Astrocyte (in vitro differentiated cells and primary cell): ENCODE data around the gene TPD52L2. TPM values are rescaled to one million over a fixed set of nuclear protein-coding genes. Genes with fewer than 3 reads are reported as not detected.

Experiments used
- DNase-seq: peaks from one replicate; pipeline ENCODE4 v3.0.0-alpha.2; 2010; ENCODE audit warnings: low read depth
- FAIRE-seq: peaks from 2 replicates; lab custom pipeline; 2011; peaks lifted over from hg19 to GRCh38; lab: Jason Lieb, UNC
- H2AFZ ChIP-seq: 2 replicates; pipeline ENCODE4 v1.6.0; 2012; ENCODE audit warnings: low read depth, low read length, inconsistent platforms
- H3K27ac ChIP-seq: 2 replicates; pipeline ENCODE4 v1.5.1; 2011; ENCODE audit warnings: low read depth, low read length, inconsistent platforms
- H3K27me3 ChIP-seq: 2 replicates; pipeline ENCODE4 v1.6.0; 2011; ENCODE audit warnings: low read length, inconsistent platforms; ENCODE audit not compliant: insufficient read depth
- H3K36me3 ChIP-seq: 2 replicates; pipeline ENCODE4 v1.5.1; 2011; ENCODE audit warnings: low read length, inconsistent platforms; ENCODE audit not compliant: insufficient read depth
- H3K4me1 ChIP-seq: 2 replicates; pipeline ENCODE4 v1.5.1; 2011; ENCODE audit warnings: low read length, inconsistent platforms; ENCODE audit not compliant: insufficient read depth
- H3K4me2 ChIP-seq: 2 replicates; pipeline ENCODE4 v1.6.0; 2012; ENCODE audit warnings: low read length, inconsistent platforms
- H3K4me3 ChIP-seq: 2 replicates; pipeline ENCODE4 v1.5.1; 2011; ENCODE audit warnings: low read depth, mild to moderate bottlenecking, low read length, inconsistent platforms; ENCODE audit not compliant: insufficient read depth
- H3K79me2 ChIP-seq: 2 replicates; pipeline ENCODE4 v1.6.0; 2012; ENCODE audit warnings: mild to moderate bottlenecking, low read length, inconsistent platforms; ENCODE audit not compliant: insufficient read depth
- H3K9ac ChIP-seq: 2 replicates; pipeline ENCODE4 v1.6.0; 2012; ENCODE audit warnings: mild to moderate bottlenecking, low read length, inconsistent platforms
- H3K9me3 ChIP-seq: 2 replicates; pipeline ENCODE4 v1.5.1; 2012; ENCODE audit warnings: low read depth, mild to moderate bottlenecking, low read length, inconsistent platforms; ENCODE audit not compliant: insufficient read depth
- H4K20me1 ChIP-seq: 2 replicates; pipeline ENCODE4 v1.6.0; 2012; ENCODE audit warnings: low read length, inconsistent platforms; ENCODE audit not compliant: insufficient read depth
- H3K27ac Mint-ChIP-seq: one replicate; pipeline ENCODE4 v1.8.0; 2021; ENCODE audit warnings: mild to moderate bottlenecking, mixed read lengths; ENCODE audit not compliant: unreplicated experiment
- H3K27me3 Mint-ChIP-seq: one replicate; pipeline ENCODE4 v1.8.0; 2021; ENCODE audit warnings: low read depth, mixed read lengths; ENCODE audit not compliant: unreplicated experiment
- H3K36me3 Mint-ChIP-seq: one replicate; pipeline ENCODE4 v1.8.0; 2021; ENCODE audit warnings: low read depth, mixed read lengths; ENCODE audit not compliant: unreplicated experiment
- H3K4me1 Mint-ChIP-seq: one replicate; pipeline ENCODE4 v1.8.0; 2021; ENCODE audit warnings: low read depth, mixed read lengths; ENCODE audit not compliant: unreplicated experiment
- H3K4me3 Mint-ChIP-seq: one replicate; pipeline ENCODE4 v1.8.0; 2021; ENCODE audit warnings: mild to moderate bottlenecking, moderate library complexity, mixed read lengths; ENCODE audit not compliant: unreplicated experiment
- H3K9me3 Mint-ChIP-seq: one replicate; pipeline ENCODE4 v1.8.0; 2021; ENCODE audit warnings: mild to moderate bottlenecking, mixed read lengths; ENCODE audit not compliant: unreplicated experiment
- CTCF ChIP-seq: IDR thresholded peaks from 2 replicates; pipeline ENCODE4 v1.5.1; 2011; ENCODE audit warnings: low read depth, mild to moderate bottlenecking, inconsistent platforms, low read length, moderate library complexity; ENCODE audit not compliant: insufficient read depth
- EZH2 ChIP-seq: IDR thresholded peaks from 2 replicates; pipeline ENCODE4 v1.6.1; 2012; ENCODE audit warnings: mild to moderate bottlenecking, low read length, inconsistent platforms; ENCODE audit not compliant: insufficient read depth
- total RNA-seq: library from RNA; stranded (reverse); gene quantifications from 2 replicates; pipeline ENCODE4 v1.2.1, GENCODE V29; 2021

Gene TPD52L2
- total RNA-seq, 1 donor from 2014 or later = 145 TPM

- H3K27me3 Mint-ChIP-seq = no peaks in the 10 kb centered on the region
- H3K36me3 ChIP-seq = no peaks in the 10 kb centered on the region
- H3K79me2 ChIP-seq = peaks cover 25% of the 10 kb centered on the region
- no peak overlapping the region for H3K9ac ChIP-seq
- no peak overlapping the region for H3K4me3 Mint-ChIP-seq
- H3K4me2 ChIP-seq = no peak overlapping the region
- H3K9me3 Mint-ChIP-seq = no peaks in the 10 kb centered on the region
- H3K4me3 ChIP-seq = no peak overlapping the region
- H3K9me3 ChIP-seq = no peaks in the 10 kb centered on the region
- peaks cover 19% of the 10 kb centered on the region for H3K27me3 ChIP-seq
- no peak overlapping the region for H2AFZ ChIP-seq
- peaks cover 42% of the 10 kb centered on the region for H4K20me1 ChIP-seq
- H3K27ac ChIP-seq = no peak overlapping the region
- no peak overlapping the region for H3K27ac Mint-ChIP-seq
- FAIRE-seq (no peak), DNase-seq (no peak)
- H3K36me3 Mint-ChIP-seq = no peaks in the 10 kb centered on the region
- no peak for TF ChIP-seq EZH2
- TF ChIP-seq CTCF = no peak
- peaks cover 9% of the 10 kb centered on the region for H3K4me1 ChIP-seq
- peaks cover 30% of the 10 kb centered on the region for H3K4me1 Mint-ChIP-seq
Observed at GRCh38 chr20:63825331-63826118, 39.5 kb upstream of the TPD52L2 start.

GRCh38 chr20:63826753-63827152 lies 38.3 kb upstream of the TPD52L2 start:
- DNase-seq (no peak), FAIRE-seq (no peak)
- H4K20me1 ChIP-seq = peaks cover 42% of the 10 kb centered on the region
- TF ChIP-seq CTCF (no peak), EZH2 (no peak)
- no peak overlapping the region for H3K27ac ChIP-seq
- H3K4me3 ChIP-seq = no peak overlapping the region
- Mint-ChIP-seq H3K27ac (peak overlapping the region; percentile 55), H3K27me3 (no peaks in the 10 kb centered on the region), H3K4me3 (no peak overlapping the region), H3K9me3 (no peaks in the 10 kb centered on the region), H3K4me1 (peaks cover 29% of the 10 kb centered on the region), H3K36me3 (no peaks in the 10 kb centered on the region)
- H2AFZ ChIP-seq = no peak overlapping the region
- H3K9ac ChIP-seq = no peak overlapping the region
- peaks cover 19% of the 10 kb centered on the region for H3K27me3 ChIP-seq
- H3K4me2 ChIP-seq = peak overlapping the region; percentile 52
- peaks cover 25% of the 10 kb centered on the region for H3K79me2 ChIP-seq
- peaks cover 9% of the 10 kb centered on the region for H3K4me1 ChIP-seq
- H3K9me3 ChIP-seq = no peaks in the 10 kb centered on the region
- H3K36me3 ChIP-seq = no peaks in the 10 kb centered on the region

GRCh38 chr20:63828124-63828523 lies 36.9 kb upstream of the TPD52L2 start:
- H3K27me3 Mint-ChIP-seq = no peaks in the 10 kb centered on the region
- H3K27ac ChIP-seq = no peak overlapping the region
- no peaks in the 10 kb centered on the region for H3K9me3 Mint-ChIP-seq
- peaks cover 26% of the 10 kb centered on the region for H3K4me1 Mint-ChIP-seq
- H3K9me3 ChIP-seq = no peaks in the 10 kb centered on the region
- H3K9ac ChIP-seq = no peak overlapping the region
- H3K4me3 Mint-ChIP-seq = peak overlapping the region; percentile 45
- H3K4me2 ChIP-seq = peak overlapping the region; percentile 91
- DNase-seq = no peak
- H3K79me2 ChIP-seq = peaks cover 20% of the 10 kb centered on the region
- peak overlapping the region; percentile 5 for H3K4me3 ChIP-seq
- H3K4me1 ChIP-seq = peaks cover 9% of the 10 kb centered on the region
- TF ChIP-seq EZH2 (no peak), CTCF (no peak)
- H3K36me3 Mint-ChIP-seq = no peaks in the 10 kb centered on the region
- no peak overlapping the region for H3K27ac Mint-ChIP-seq
- H2AFZ ChIP-seq = no peak overlapping the region
- peaks cover 19% of the 10 kb centered on the region for H3K27me3 ChIP-seq
- no peak for FAIRE-seq
- H3K36me3 ChIP-seq = no peaks in the 10 kb centered on the region
- peaks cover 42% of the 10 kb centered on the region for H4K20me1 ChIP-seq
